Sigmoid colon (tissue), 4 donors: ENCODE data around the gene NBEAL1.

Experiments
- CTCF ChIP-seq, 4 experiments: fragments of 450-650 bp in 3 of 4; fragments of 200-600 bp in 1 of 4; IDR thresholded peaks; one replicate each; pipeline ENCODE4 v1.5.1; 2016 to 2019; ENCODE audit warnings: antibody characterized with exemption in 4 of 4, mild to moderate bottlenecking in 3 of 4, moderate library complexity in 2 of 4
- EP300 ChIP-seq, 4 donors: sonication (generic); formaldehyde crosslinking; IDR thresholded peaks; one replicate each; pipeline ENCODE4 v1.6.1; 2017; ENCODE audit warnings: antibody characterized with exemption in 4 of 4
- POLR2A ChIP-seq, 2 donors: fragments of 450-650 bp; IDR thresholded peaks; one replicate each; pipeline ENCODE4 v1.6.1; 2016; ENCODE audit warnings: antibody characterized with exemption in 2 of 2, mild to moderate bottlenecking in 2 of 2, moderate library complexity in 2 of 2
- POLR2AphosphoS5 ChIP-seq, 4 donors: sonication (generic); formaldehyde crosslinking; IDR thresholded peaks; one replicate each; pipeline ENCODE4 v1.6.1; 2017; ENCODE audit warnings: antibody characterized with exemption in 4 of 4

- no peak for TF ChIP-seq POLR2AphosphoS5 (IDR thresholded peaks at IDR 0.05)
- no peak for TF ChIP-seq CTCF (IDR thresholded peaks at IDR 0.05)
- no peak for TF ChIP-seq POLR2A (IDR thresholded peaks at IDR 0.05)
- TF ChIP-seq EP300 (IDR thresholded peaks at IDR 0.05), result no peak
Measured at GRCh38 chr2:203040966-203041521, 26.4 kb downstream of the NBEAL1 start.
